ENCODE results near the gene CYTH4.

Gene CYTH4

DNA sequence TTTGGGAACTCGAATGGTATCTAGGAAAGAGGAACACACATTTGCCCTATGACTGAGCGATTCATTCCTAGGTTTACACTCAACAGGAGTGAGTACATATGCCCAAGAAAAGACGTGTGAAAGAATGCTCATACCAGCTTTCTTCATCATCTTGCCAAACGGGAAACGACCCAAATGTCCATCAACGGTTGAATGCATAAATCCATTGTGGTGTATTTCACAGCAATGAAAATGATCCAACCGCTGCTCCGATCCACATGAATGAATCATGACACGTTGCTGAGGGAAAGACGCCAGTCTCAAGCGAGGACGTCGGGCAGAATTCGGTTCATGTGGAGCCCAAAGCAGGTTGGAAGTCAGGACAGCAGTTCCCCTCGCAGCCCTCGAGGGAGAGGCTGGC lies 71.5 kb downstream of the CYTH4 start:
- no peak for DNase-seq

GRCh38 chr22:37354261-37354660 lies 72.0 kb downstream of the CYTH4 start:
- DNase-seq = no peak

- DNase-seq = no peak
Measured at GRCh38 chr22:37354670-37355069, 72.4 kb downstream of the CYTH4 start.

DNA sequence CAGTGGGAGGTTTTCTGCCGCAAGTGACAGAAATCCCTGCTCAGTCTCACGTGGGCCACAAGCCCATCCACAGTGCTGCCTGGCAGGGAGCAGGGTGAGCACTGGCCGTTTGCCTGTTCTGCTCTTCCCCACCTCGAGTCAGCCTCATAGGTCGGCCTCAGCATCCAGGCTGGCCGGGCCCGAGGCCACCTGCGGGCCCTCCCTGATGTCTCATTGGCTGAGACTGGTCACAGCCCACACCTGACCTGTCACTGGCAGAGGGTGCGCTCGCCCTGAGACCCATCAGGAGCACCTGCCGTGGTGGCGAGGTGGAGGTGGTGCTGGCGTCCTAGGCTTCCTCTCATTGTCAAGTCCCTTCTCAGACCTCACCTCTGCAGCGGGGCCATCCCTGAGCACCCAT lies 72.9 kb downstream of the CYTH4 start:
- no peak for DNase-seq

DNA sequence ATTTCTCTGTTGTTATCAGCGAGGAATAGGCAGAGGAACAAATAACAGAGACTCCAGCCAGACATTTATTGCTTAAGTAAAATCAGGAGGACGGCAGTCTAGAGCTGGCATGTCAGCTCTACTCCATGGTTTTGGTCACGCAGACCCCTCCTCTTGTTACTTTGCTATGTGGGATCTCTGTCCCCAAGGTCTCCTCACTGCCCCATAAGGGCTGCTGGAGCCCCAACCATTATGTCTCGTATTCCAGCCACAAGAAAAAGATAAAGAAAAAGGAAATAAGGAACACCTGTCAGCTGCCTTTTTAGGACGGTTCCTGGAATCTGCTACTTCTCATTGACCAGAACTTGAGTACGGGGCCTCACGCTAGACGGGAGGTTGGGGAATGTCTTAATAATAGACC lies 74.6 kb downstream of the CYTH4 start:
- no peak for DNase-seq

- no peak for DNase-seq
Measured at GRCh38 chr22:37357446-37358075, 75.3 kb downstream of the CYTH4 start.

GRCh38 chr22:37358386-37358785 lies 76.1 kb downstream of the CYTH4 start:
- DNase-seq = no peak

DNA sequence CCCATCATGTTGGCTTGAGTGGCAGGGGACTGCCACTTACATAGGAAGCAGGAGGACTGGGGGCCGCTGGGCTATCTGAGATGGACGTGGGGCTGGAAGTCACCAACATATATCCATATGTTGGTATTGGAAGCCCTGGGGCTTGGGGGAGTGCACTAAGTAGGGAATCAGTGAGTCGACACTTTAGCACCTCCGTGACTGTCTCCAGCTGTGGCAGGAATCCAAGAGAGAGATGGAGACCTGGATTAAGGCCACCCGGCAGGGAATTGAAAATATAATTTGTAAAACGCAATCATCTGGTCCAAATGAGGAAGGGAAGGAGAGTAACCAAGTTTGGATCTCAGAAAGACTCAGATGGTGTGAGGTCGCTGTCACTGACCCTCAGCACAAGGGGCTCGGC lies 76.6 kb downstream of the CYTH4 start:
- no peak for DNase-seq

DNA sequence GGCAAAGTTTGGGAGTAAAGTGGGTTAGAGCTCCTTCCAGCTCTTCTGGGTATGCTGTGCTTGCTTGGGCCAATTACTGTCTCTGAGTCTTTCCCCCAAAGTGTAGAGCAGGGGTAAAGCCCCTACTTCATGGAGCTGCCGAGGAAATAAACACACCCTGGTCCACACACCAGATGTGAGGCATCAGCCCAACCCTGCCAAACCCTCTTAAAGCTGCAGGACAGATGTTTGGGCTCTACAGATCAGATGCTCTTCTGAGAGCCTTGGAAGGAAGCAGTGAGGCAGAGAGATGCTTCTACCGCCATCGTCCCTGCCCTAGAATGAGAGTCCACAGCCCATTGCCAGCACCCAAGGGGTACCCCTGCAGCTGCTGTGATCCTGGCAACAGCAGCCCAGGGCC lies 80.3 kb downstream of the CYTH4 start:
- DNase-seq = no peak

GRCh38 chr22:37363261-37363992 lies 81.1 kb downstream of the CYTH4 start:
- DNase-seq = no peak
